OCI-LY1 (cell line): ENCODE data around the gene ZNF460.
A peak's percentile ranks its signal among the peaks of the same experiment; 100 is the strongest.

Source experiments
- H2AFZ ChIP-seq: fragments of 200-600 bp; sonication (generic), shearing (Covaris generic); 2 replicates; pipeline ENCODE4 v1.6.0; 2014; ENCODE audit warnings: antibody characterized with exemption, mild to moderate bottlenecking, low read length
- H3F3A ChIP-seq: fragments of 200-600 bp; sonication (generic), shearing (Covaris generic); 2 replicates; pipeline ENCODE4 v1.6.0; 2014; ENCODE audit warnings: mild to moderate bottlenecking, antibody characterized with exemption, low read length, moderate library complexity; ENCODE audit not compliant: insufficient read depth
- H3K27ac ChIP-seq: fragments of 200-600 bp; sonication (generic); 2 replicates; pipeline ENCODE4 v1.5.1; 2014; ENCODE audit warnings: low read length, mixed run types, mild to moderate bottlenecking, low read depth; ENCODE audit not compliant: poor library complexity, severe bottlenecking
- H3K27me3 ChIP-seq: fragments of 200-600 bp; sonication (generic); 2 replicates; pipeline ENCODE4 v1.6.0; 2014; ENCODE audit warnings: antibody characterized with exemption, mild to moderate bottlenecking, low read length, moderate library complexity; ENCODE audit not compliant: insufficient read depth
- H3K36me3 ChIP-seq: fragments of 200-600 bp; sonication (generic); 2 replicates; pipeline ENCODE4 v1.6.1; 2014; ENCODE audit warnings: mild to moderate bottlenecking, antibody characterized with exemption, low read length, moderate library complexity, mixed read lengths; ENCODE audit not compliant: insufficient read depth
- H3K4me1 ChIP-seq: fragments of 200-600 bp; sonication (generic); 2 replicates; pipeline ENCODE4 v1.5.1; 2014; ENCODE audit warnings: mild to moderate bottlenecking, low read length, moderate library complexity; ENCODE audit not compliant: insufficient read depth, severe bottlenecking
- H3K4me2 ChIP-seq: fragments of 200-600 bp; sonication (generic), shearing (Covaris generic); 2 replicates; pipeline ENCODE4 v1.6.1; 2014; ENCODE audit warnings: low read length
- H3K4me3 ChIP-seq: fragments of 200-600 bp; sonication (generic); 2 replicates; pipeline ENCODE4 v1.5.1; 2014; ENCODE audit warnings: low read length, low read depth, mild to moderate bottlenecking, mixed read lengths; ENCODE audit not compliant: poor library complexity, severe bottlenecking
- H3K79me2 ChIP-seq: fragments of 200-600 bp; shearing (Covaris generic); 2 replicates; pipeline ENCODE4 v1.6.1; 2016; ENCODE audit warnings: mixed run types, low read length, mixed read lengths; ENCODE audit not compliant: insufficient read depth
- H3K9ac ChIP-seq: fragments of 200-600 bp; sonication (generic), shearing (Covaris generic); 2 replicates; pipeline ENCODE4 v1.6.1; 2014; ENCODE audit warnings: mild to moderate bottlenecking, low read length, mixed read lengths
- H3K9me2 ChIP-seq: fragments of 200-600 bp; sonication (generic), shearing (Covaris generic); 2 replicates; pipeline ENCODE4 v1.6.1; 2014; ENCODE audit warnings: low read depth, mild to moderate bottlenecking, low read length, mixed read lengths
- H3K9me3 ChIP-seq: fragments of 200-600 bp; shearing (Covaris generic); 2 replicates; pipeline ENCODE4 v1.6.1; 2014; ENCODE audit warnings: low read length, mixed read lengths
- H4K20me1 ChIP-seq: fragments of 200-600 bp; sonication (generic), shearing (Covaris generic); 2 replicates; pipeline ENCODE4 v1.6.0; 2016; ENCODE audit warnings: mild to moderate bottlenecking, low read length; ENCODE audit not compliant: insufficient read depth
- EZH2 ChIP-seq: fragments of 200-600 bp; sonication (generic), shearing (Covaris generic); IDR thresholded peaks from 2 replicates; pipeline ENCODE4 v1.8.0; 2017; ENCODE audit warnings: borderline replicate concordance, mixed run types, mild to moderate bottlenecking, antibody characterized with exemption, low read length, moderate library complexity, mixed read lengths
- TF ChIP-seq, protein P1 (sequence below): fragments of 200-600 bp; sonication (generic), shearing (Covaris generic); IDR thresholded peaks from 2 replicates; pipeline ENCODE4 v1.5.1; 2017; ENCODE audit warnings: mild to moderate bottlenecking, antibody characterized with exemption, low read length, moderate library complexity, mixed read lengths

Gene ZNF460

DNA sequence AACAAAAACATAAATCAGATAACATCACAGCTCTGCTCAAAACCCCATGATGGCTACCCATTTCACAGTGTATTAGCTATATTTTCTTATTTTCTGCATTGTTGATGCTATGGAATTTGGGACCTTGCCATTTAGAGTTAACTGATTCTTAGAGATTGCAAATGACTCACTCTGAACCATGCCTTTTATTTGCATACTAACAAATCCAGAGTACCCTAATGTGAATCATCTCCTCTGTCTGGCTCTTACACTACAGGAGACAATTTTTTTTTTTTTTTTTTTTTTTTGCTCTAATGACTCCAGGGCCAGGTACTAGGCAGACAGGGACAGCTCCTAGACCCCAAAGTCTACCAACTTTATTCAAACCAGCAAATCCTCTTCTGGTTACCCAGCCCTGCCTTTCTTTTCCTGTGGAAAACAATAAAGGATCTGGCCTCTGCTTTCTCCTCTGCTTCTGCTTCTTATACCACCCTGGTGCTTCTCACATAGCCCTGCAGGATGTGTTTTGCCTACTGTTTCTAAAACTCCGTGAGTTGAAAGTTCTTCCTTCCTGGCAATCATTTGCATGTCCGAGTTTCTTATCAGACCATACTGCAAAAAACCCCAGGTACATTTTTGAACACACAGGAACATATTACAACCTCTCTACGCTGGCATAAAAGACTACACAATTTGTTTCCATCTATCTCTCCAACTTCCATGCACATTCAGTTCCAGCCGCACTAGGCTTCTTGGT lies 10.6 kb upstream of the ZNF460 start:
- Histone ChIP-seq H3K79me2 (no peaks in the 10 kb centered on the region), H3K4me2 (peak overlapping the region; percentile 45), H3K4me3 (peak overlapping the region; percentile 7), H4K20me1 (no peaks in the 10 kb centered on the region), H3K9me2 (no peaks in the 10 kb centered on the region), H3K27ac (peak overlapping the region; percentile 62), H3K36me3 (peaks cover 20% of the 10 kb centered on the region), H3K4me1 (peaks cover 10% of the 10 kb centered on the region), H3K9ac (no peak overlapping the region), H3K27me3 (no peaks in the 10 kb centered on the region), H2AFZ (peak overlapping the region; percentile 70; the same call in 1 of the 2 replicates), H3F3A (no peaks in the 10 kb centered on the region), H3K9me3 (no peaks in the 10 kb centered on the region)
- TF ChIP-seq, protein P1, sequence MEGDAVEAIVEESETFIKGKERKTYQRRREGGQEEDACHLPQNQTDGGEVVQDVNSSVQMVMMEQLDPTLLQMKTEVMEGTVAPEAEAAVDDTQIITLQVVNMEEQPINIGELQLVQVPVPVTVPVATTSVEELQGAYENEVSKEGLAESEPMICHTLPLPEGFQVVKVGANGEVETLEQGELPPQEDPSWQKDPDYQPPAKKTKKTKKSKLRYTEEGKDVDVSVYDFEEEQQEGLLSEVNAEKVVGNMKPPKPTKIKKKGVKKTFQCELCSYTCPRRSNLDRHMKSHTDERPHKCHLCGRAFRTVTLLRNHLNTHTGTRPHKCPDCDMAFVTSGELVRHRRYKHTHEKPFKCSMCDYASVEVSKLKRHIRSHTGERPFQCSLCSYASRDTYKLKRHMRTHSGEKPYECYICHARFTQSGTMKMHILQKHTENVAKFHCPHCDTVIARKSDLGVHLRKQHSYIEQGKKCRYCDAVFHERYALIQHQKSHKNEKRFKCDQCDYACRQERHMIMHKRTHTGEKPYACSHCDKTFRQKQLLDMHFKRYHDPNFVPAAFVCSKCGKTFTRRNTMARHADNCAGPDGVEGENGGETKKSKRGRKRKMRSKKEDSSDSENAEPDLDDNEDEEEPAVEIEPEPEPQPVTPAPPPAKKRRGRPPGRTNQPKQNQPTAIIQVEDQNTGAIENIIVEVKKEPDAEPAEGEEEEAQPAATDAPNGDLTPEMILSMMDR = no peak
- no peak for TF ChIP-seq EZH2

DNA sequence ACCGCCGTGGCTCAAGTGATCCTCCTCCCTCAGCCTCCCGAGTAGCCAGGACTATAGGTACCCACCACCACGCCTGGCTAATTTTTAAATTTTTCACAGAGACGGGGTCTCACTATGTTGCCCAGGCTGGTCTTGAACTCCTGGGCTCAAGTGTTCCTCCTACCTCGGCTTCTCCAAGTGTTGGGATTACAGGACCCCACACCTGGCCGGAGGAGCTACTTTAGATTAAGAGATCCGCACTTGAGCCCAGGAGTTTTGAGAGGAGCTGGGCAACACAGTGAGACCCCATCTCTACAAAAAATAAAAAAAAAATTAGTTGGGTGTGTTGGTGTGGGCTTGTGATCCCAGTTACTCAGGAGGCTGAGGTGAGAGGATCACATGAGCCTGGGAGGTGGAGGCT lies 9.0 kb upstream of the ZNF460 start:
- TF ChIP-seq, protein P1 = no peak
- no peak for TF ChIP-seq EZH2
- no peaks in the 10 kb centered on the region for H3K9me3 ChIP-seq
- peaks cover 10% of the 10 kb centered on the region for H3K4me1 ChIP-seq
- no peaks in the 10 kb centered on the region for H3K9me2 ChIP-seq
- peaks cover 19% of the 10 kb centered on the region for H3K36me3 ChIP-seq
- H3F3A ChIP-seq = no peaks in the 10 kb centered on the region
- H4K20me1 ChIP-seq = no peaks in the 10 kb centered on the region
- no peaks in the 10 kb centered on the region for H3K27me3 ChIP-seq
- no peak overlapping the region for H3K4me2 ChIP-seq
- no peaks in the 10 kb centered on the region for H3K79me2 ChIP-seq
- no peak overlapping the region for H3K27ac ChIP-seq
- no peak overlapping the region for H3K4me3 ChIP-seq
- H3K9ac ChIP-seq = no peak overlapping the region
- H2AFZ ChIP-seq = no peak overlapping the region

DNA sequence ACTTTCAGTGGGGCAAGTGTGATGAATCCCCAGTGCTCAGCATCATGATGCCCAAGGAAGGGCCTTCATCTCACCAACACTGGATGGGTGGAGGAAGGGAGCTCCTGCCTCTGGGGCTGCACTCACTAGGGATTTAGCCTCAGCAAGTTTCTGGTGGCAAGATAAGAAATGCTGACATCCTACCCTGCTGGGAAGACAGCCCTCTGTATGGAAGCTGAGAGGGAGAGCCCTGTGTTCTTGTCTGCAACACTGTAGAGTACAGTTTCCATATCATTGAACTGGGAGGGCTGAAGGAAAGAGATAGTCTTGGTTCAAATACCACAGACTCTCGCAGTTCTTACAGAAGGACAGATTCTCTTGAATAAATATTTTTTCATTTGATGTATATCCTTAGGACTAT lies 7.3 kb upstream of the ZNF460 start:
- Histone ChIP-seq H3K9ac (no peak overlapping the region), H3K4me3 (no peak overlapping the region), H3K79me2 (no peaks in the 10 kb centered on the region), H3K4me1 (peaks cover 10% of the 10 kb centered on the region), H3K27me3 (no peaks in the 10 kb centered on the region), H3F3A (no peaks in the 10 kb centered on the region), H3K9me2 (no peaks in the 10 kb centered on the region), H2AFZ (no peak overlapping the region), H3K27ac (no peak overlapping the region), H3K4me2 (no peak overlapping the region), H3K9me3 (no peaks in the 10 kb centered on the region), H3K36me3 (peaks cover 14% of the 10 kb centered on the region), H4K20me1 (no peaks in the 10 kb centered on the region)
- TF ChIP-seq EZH2 = no peak
- TF ChIP-seq, protein P1 = no peak
